ENCODE results near the gene ADAM8. TPM values are rescaled to one million over a fixed set of nuclear protein-coding genes. Genes with fewer than 3 reads are reported as not detected.

The ADAM8 gene
- total and polyA plus RNA-seq, 8 donors: 2.0 to 9.8 (median 6.2) TPM

DNA sequence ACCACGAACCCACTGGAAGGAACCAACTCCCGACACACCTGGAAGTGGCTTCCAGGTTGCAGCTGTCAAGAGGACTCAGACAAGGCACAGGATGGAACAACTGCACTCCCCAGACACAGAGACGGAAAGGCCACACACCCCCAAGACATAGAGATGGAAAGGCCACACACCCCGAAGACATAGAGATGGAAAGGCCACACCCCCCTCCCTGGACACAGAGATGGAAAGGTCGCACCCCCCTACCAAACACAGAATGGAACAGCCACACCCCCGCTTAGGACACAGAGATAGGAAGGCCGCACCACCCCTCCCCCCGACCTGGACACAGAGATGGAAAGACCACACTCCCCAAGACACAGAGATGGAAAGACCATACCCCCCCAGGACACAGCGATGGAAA, 39.6 kb upstream of the ADAM8 start:
- H3K27me3 ChIP-seq: no peaks in the 10 kb centered on the region
- FAIRE-seq (no peak), DNase-seq (no peak), ATAC-seq (no peak)
- H3K9me3 ChIP-seq: no peaks in the 10 kb centered on the region
- no peak overlapping the region for H3K4me3 ChIP-seq
- peaks cover 0 to 11% (median 4%) of the 10 kb centered on the region in 3 donors for H3K36me3 ChIP-seq
- H3K4me1 ChIP-seq: no peaks in the 10 kb centered on the region
- no peak for TF ChIP-seq CTCF (IDR thresholded peaks at IDR 0.05)
- H3K27ac ChIP-seq: no peak overlapping the region
- 86 to 92% methylated on average over 9 of the region's 9 CpGs for WGBS, 2 donors
- intact Hi-C loops (cut with DNase I): no loop called here

DNA sequence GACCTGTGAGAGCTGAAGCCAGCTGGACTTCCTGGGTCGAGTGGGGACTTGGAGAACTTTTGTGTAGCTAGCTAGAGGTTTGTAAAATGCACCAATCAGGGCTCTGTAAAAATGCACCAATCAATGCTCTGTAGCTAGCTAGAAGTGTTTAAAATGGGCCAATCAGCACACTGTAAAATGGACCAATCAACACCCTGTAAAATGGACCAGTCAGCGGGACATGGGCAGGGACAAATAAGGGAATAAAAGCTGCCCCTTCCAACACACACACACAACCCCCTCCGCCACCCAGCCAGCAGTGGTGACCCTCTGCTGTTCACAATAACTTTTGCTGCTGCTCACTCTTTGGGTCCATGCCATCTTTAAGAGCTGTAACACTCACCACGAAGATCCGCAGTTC, 39.2 kb upstream of the ADAM8 start:
- ATAC-seq (no peak), FAIRE-seq (no peak), DNase-seq (no peak)
- TF ChIP-seq CTCF (IDR thresholded peaks at IDR 0.05): no peak
- 86 to 88% methylated on average over 5 of the region's 5 CpGs for WGBS, 2 donors
- Histone ChIP-seq H3K27me3 (no peaks in the 10 kb centered on the region), H3K4me1 (no peaks in the 10 kb centered on the region), H3K36me3 (peaks cover 0 to 11% (median 4%) of the 10 kb centered on the region in 3 donors), H3K27ac (no peak overlapping the region), H3K9me3 (no peaks in the 10 kb centered on the region), H3K4me3 (no peak overlapping the region)
- intact Hi-C loops (cut with DNase I): no loop called here

GRCh38 chr10:133314911-133315310, 38.2 kb upstream of the ADAM8 start:
- FAIRE-seq: no peak
- no peak for DNase-seq
- no peaks in the 10 kb centered on the region for H3K9me3 ChIP-seq
- 87 to 91% methylated on average over 12 of the region's 12 CpGs for WGBS, 2 donors
- TF ChIP-seq CTCF (IDR thresholded peaks at IDR 0.05): no peak
- ATAC-seq: no peak
- intact Hi-C loops (cut with DNase I): no loop called here
- H3K4me1 ChIP-seq: peaks cover 0 to under 1% (median under 1%) of the 10 kb centered on the region in 3 donors
- no peak overlapping the region for H3K4me3 ChIP-seq
- no peak overlapping the region for H3K27ac ChIP-seq
- no peaks in the 10 kb centered on the region for H3K27me3 ChIP-seq
- H3K36me3 ChIP-seq: peaks cover 0 to 11% (median 4%) of the 10 kb centered on the region in 3 donors

DNA sequence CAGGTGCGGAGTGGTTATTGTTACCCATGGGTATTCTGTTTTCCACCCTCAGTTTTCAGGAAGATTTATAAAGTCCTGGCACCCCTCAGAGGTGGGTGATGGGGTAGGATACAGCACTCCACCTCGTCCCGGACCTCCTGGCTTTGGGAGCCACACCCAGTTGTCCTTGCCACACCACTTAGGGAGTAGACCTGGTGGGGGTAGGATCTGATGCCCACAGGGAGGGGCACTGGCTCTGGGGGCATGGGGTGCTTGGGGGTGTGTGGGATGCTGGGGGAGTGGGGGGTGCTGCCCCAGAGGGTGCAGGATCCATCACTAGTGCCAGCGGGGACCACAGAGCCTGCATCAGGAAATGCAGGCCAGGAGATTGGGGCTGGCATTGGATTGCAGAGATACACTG, 36.5 kb upstream of the ADAM8 start:
- peak in 2 of 6 donors; percentile 21 to 41 for DNase-seq
- Histone ChIP-seq H3K36me3 (peaks cover 0 to 11% (median 4%) of the 10 kb centered on the region in 3 donors), H3K27me3 (no peaks in the 10 kb centered on the region), H3K4me1 (peaks cover 3 to 6% (median 6%) of the 10 kb centered on the region in 3 donors), H3K9me3 (no peaks in the 10 kb centered on the region), H3K4me3 (no peak overlapping the region), H3K27ac (no peak overlapping the region)
- no peak for FAIRE-seq
- intact Hi-C loops (cut with DNase I): no loop called here
- TF ChIP-seq CTCF (IDR thresholded peaks at IDR 0.05): no peak
- ATAC-seq: no peak
- WGBS, 2 donors: 61 to 73% methylated on average over 4 of the region's 4 CpGs

DNA sequence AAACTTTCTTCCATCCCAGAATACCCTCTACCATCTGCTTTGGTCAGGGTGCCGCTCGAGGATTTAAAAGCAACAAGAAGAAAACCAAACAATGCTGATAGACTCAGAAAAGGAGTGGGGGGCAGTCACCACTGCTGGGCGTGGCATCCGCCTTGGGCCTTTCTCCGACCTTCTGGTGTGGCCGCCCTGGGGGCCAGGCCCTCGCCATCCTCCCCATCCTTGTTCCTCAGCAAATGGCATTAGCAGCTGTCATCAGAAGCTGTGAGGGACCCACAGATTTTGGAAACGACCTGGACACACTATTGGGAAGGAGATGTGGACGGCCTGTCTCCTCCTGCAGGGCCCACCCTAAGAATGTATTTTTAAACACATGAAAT, 36.1 kb upstream of the ADAM8 start:
- WGBS, 2 donors: 83 to 92% methylated on average over 9 of the region's 9 CpGs
- H3K27ac ChIP-seq: no peak overlapping the region
- intact Hi-C loops (cut with DNase I): no loop called here
- ATAC-seq (no peak), FAIRE-seq (no peak), DNase-seq (peak in 1 of 6 donors; percentile 16)
- no peak for TF ChIP-seq CTCF (IDR thresholded peaks at IDR 0.05)
- peaks cover 0 to 11% (median 4%) of the 10 kb centered on the region in 3 donors for H3K36me3 ChIP-seq
- no peaks in the 10 kb centered on the region for H3K27me3 ChIP-seq
- H3K9me3 ChIP-seq: no peaks in the 10 kb centered on the region
- no peak overlapping the region for H3K4me3 ChIP-seq
- H3K4me1 ChIP-seq: peaks cover 3 to 6% (median 6%) of the 10 kb centered on the region in 3 donors

Data from pancreas (tissue), 10 donors.